GM18526 (cell line): ENCODE data around the gene NEO1.

Experiments
- POLR2A ChIP-seq: IDR thresholded peaks from 3 replicates; pipeline ENCODE4 v1.6.1; 2011; ENCODE audit not compliant: insufficient read length; ENCODE audit errors: extremely low read depth

The NEO1 gene, protein sequence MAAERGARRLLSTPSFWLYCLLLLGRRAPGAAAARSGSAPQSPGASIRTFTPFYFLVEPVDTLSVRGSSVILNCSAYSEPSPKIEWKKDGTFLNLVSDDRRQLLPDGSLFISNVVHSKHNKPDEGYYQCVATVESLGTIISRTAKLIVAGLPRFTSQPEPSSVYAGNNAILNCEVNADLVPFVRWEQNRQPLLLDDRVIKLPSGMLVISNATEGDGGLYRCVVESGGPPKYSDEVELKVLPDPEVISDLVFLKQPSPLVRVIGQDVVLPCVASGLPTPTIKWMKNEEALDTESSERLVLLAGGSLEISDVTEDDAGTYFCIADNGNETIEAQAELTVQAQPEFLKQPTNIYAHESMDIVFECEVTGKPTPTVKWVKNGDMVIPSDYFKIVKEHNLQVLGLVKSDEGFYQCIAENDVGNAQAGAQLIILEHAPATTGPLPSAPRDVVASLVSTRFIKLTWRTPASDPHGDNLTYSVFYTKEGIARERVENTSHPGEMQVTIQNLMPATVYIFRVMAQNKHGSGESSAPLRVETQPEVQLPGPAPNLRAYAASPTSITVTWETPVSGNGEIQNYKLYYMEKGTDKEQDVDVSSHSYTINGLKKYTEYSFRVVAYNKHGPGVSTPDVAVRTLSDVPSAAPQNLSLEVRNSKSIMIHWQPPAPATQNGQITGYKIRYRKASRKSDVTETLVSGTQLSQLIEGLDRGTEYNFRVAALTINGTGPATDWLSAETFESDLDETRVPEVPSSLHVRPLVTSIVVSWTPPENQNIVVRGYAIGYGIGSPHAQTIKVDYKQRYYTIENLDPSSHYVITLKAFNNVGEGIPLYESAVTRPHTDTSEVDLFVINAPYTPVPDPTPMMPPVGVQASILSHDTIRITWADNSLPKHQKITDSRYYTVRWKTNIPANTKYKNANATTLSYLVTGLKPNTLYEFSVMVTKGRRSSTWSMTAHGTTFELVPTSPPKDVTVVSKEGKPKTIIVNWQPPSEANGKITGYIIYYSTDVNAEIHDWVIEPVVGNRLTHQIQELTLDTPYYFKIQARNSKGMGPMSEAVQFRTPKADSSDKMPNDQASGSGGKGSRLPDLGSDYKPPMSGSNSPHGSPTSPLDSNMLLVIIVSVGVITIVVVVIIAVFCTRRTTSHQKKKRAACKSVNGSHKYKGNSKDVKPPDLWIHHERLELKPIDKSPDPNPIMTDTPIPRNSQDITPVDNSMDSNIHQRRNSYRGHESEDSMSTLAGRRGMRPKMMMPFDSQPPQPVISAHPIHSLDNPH (N-terminal part only)

DNA sequence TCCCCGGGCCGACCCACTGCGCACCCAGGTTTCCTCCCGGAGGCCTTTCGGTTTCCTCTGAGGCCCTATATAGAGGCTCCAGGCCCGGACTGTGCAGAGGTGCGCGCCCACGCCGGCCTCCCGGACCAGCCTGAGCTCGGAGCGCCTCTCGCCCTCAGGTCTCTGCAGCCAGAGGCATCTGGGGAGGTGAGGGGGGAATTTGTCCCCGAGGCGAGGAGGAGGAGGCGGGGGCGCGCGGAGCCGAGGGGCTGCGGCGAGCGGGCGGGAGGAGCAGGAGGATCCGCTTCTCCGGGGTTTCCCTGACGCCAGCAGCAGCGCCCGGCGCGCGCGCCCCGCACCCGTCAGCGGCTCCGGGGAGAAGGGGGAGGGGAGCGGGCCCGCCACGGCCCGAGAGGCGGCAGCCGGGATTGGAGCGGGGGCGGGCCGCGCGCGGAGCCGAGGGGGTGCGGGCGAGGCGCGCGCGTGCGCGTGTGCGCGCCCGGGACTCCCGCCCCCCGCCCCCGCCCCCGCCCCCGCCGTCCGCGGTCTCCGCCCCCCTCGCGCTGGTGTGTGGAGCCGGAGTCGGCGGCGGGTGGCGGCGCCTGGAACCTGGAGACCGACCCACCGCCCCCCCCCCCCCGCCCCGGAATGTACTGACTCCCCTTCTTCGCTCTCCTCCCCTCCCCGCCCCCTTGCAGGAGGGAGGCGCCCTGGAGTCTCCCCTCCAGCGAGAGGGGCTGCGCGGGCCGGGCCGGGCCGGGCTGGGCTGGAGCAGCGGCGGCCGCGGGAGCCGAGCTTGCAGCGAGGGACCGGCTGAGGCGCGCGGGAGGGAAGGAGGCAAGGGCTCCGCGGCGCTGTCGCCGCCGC is at the start of gene NEO1:
TSS of gene NEO1 (plus strand) at position 657 of the 846 bp plus-strand sequence. CDS start 213 bp downstream, outside the sequence.
- no peak for TF ChIP-seq POLR2A

DNA sequence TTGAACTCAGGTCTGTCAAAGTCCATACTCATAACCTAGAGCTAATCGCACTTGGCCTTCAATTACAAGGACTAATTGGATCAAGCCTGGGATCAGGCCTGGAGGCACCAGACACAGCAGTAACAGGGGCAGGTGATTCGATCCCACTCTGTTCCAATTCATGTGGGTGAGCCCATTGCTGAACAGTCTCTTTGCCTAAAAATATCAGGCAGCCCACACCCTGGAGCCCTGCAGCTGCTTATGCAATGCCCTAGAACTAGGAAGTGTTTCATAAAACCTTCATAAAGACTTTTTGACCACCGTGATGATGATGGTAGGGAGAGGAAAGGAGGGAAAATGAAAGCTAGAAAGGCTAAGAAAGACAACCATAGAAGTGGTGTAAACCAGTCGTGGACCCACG is 47.8 kb upstream of the NEO1 start:
- no peak for TF ChIP-seq POLR2A

DNA sequence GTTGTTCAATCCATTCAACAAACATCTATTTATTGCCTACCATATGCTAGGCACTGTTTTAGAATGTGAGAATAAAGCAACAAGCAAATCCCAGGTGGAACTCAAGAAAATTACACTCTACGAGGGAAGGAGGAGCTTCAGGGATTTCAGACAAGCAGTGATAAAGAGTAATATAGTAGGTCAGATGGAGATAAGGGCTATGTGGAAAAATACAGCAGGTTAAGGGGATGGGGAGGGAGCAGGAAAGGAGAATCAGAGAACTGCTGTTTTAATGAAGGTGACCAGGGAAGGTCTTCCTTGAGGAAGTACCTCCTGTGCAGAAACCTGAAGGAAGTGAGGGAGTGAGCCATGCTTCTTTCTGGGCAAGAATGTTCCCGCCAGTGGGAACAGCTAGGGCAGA is 47.2 kb upstream of the NEO1 start:
- TF ChIP-seq POLR2A: no peak

DNA sequence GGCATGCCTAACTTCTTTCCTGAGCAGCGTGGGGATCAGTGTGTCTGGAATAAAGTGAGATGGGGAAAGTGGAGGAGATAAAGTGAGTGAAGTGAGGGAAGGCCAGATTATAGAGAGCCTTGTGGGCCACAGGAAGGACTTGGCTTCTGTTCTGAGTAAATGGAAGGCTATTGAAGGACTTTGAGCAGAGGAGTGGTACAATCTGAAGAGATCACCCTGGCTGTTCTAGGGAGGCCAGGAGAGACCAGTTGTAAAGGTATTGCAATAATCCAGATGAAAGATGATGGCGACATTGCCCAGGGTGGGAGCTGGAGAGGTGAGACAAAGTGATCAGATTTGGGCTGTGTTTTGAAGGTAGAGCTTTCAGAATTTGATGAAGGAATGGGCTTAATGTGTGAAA is 46.8 kb upstream of the NEO1 start:
- no peak for TF ChIP-seq POLR2A

DNA sequence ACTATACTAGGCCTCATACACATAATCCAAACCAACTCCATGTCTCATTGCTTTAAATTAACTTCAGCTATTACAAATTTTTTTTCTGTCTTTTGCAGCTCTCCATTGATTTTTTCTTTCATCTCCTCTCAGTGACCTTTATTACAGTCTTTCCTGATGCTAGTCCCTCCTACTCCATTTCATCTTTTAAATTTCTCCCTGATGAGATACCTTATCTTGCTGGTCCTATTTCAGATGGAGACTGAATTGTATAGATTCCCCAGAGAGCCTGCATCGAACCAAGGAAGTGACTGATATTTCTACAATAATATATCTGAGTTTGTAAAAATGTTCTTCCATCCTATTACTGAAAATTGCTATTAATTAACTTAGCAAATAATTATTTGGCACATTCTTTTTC is 45.7 kb upstream of the NEO1 start:
- TF ChIP-seq POLR2A: no peak

DNA sequence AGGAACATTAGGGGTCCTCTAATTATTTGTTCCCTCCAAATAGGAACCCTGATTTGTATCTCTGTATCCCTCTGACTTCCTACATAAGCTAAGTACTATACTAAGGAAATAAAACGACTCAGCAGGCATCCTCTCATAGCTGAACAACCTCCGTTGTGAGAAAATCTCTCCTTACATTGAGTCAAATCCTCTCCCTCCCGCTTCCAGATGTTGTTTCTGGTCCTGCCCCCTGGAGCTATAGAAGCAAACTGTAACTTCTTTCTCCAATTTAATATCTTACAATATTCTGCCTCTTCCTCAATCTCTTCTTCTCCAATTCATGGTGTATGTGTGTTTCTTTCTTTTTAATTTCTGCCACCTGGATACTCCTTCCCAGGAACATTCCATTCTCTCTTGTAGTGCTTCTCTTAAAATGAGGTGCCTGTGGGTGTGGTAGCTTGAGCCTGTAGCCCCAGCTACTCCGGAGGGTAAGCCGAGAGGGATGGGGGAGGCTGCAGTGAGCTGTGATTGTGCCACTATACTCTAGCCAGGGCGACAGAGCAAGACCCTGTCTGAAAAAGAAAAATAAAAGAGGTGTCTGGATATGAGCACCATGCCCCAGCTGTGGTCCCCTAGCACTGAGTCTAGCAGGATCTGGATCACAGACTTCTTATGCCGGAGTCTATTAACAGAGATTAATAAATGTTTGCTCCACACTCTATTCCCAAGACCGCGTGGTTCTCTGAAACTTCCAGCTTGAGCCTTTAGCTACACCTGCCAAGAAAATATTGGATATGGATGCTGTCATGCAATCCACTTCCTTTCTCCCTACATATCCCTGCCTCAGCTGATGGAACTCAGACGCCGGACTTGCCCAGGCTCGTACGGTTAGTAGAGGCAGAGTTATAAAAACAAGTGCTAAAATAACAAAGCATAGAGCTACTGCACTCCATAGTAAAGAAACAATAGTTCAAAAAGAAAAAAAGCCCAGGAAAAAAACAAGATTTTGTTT is 42.9 kb upstream of the NEO1 start:
- no peak for TF ChIP-seq POLR2A

DNA sequence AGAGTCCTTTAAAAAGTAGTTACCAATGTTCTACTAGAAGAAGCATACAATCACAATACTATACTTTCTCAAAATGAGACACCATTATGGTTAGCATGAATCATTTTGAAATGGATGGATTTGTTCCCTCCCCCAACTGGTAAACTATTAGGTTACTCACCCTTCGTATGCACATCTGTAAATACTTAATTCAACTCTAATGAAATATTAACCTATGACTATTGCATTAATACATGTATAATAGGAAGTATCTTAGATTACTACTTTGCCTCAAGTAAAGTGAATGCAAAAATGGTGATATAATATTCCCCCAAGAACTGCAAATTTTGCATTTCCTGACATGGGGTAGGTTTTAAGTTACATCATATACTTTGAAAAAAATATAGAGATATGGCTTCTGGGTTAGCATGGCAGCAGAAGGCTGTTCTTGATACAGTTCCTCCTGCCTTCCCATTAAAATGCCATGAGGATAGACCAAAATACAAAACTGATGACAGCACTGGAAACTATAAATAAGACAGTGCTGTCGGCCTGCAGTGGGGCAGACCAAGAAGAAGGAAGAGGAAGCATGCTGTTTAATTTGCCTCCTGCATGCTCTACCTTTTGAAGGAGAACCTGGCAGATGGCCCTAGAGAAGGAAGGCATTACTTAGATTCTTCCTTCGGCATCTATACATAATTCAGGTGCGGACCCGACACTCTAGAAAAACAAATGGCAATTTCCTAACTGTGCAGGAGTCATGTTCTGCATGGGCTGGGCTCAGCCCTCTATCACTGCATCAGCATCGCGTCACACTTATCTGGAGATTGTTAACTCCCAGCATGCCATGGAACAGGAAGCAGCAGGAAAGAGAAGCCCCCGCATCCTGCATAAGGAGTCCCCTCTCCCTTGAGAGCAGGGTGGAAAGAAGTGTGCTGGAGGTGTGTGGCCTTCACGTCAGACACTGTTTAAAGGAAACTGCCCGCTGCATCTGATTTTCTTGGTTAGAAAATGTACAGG is 41.8 kb upstream of the NEO1 start:
- no peak for TF ChIP-seq POLR2A

DNA sequence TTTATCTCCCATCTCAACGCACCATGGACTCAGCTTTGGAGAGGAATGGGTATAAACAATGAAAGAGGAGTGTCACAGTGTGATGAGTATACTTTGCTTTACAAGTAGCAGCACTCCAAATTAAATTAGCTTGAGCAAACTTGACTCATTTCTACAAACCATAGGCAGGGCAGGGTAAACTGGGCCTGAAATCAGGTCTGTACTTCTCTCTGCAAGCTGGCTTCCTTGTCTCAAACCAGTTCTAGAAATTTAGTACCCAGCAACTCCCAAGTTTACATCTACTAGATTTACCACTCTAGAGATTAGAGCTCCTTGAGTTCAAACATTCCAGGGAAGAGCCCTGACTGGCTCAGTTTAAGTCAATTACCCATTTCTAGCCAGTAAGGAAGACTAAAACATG is 37.4 kb upstream of the NEO1 start:
- no peak for TF ChIP-seq POLR2A

DNA sequence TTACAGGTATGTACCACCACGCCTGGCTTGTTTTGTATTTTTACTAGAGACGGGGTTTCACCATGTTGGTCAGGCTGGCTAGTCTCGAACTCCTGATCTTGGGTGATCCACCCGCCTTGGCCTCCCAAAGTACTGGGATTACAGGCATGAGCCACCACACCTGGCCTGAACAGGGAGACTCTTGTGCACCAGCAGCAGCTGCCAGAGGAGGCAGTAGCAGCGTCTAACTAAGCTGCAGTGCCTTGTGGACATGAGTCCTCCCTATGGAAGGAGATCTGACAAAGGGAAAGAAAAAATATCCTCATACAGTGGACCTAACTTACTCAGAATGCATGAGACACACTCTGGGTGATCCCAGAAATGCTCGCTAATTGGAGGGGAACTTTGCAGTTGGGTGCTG is 36.8 kb upstream of the NEO1 start:
- TF ChIP-seq POLR2A: no peak

DNA sequence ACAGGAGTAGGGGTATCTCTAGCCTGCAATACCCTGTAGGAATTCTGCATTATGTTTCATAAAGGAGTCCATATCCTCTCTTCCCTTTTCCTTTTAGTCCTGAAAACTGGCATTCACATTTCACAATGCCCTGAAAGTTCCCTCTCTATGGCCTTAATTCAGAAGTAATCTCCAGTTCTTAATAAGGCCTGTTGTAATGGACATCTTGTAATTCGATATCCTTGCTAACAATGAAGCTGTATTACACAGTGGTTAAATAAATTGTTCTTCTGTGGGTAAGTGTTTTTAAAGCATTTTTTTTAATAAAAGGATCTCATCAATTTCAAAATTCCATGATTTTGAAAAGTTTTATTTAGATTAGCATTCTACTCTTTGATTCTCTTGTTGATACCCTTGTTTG is 34.3 kb upstream of the NEO1 start:
- no peak for TF ChIP-seq POLR2A

DNA sequence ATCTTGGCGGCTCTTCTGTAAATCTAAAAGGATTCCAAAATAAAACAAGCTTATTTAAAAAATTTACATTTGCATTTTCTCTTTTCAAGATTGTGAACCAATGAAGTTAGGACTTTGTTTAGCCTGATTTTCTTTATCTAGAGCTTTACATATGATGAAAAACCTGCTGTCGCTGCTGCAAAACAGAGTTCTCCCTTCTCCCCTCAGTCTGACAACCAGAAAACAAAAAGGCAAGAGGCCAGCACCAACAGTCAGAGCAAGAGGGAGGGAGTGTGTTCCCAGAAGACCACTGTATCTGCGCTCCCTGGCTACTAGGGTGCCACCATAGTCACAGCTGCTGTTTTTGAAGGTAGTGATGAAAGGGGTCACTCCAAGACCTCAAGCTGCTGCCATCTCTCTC is 33.1 kb upstream of the NEO1 start:
- no peak for TF ChIP-seq POLR2A

DNA sequence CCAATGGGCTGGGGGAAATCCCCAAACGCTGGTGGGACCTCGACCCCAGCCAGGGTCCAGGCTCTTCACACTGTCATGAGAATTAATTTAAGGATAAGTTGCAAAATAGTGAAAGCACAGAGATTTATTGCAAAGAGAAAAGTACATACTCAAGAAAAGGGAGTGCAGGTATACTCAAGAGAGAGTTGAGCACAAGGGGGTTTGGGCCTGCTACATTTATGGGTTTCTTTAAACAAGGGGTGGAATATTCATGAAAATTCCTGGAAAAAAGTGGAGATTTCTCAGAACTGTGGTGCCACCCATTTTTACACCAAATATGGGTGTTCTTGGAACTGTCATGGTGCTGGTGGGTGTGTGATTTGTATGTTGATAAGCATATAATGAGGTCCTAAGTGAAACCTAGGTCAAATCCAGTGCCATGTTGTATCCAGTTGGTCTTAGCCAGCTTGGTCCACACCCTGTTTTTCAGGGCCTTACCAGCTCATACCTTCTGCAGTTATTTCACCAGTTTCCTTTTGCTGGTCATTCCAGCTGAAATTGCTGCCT is 32.6 kb upstream of the NEO1 start:
- no peak for TF ChIP-seq POLR2A
